Gastroesophageal sphincter (tissue), 3 donors: ENCODE results near the gene FLVCR1.

Experiments used
- POLR2A ChIP-seq, 2 donors: fragments of 450-650 bp; IDR thresholded peaks; one replicate each; pipeline ENCODE4 v1.6.1; 2017; ENCODE audit warnings: antibody characterized with exemption in 2 of 2, mild to moderate bottlenecking in 2 of 2, moderate library complexity in 1 of 2
- TF ChIP-seq, protein P1 (sequence below), 4 experiments: fragments of 200-600 bp in 2 of 4; fragments of 450-650 bp in 2 of 4; sonication (generic) in 1 of 4; IDR thresholded peaks; one replicate each; pipeline ENCODE4 v1.5.1; 2017 to 2019; ENCODE audit warnings: antibody characterized with exemption in 4 of 4, mild to moderate bottlenecking in 2 of 4, moderate library complexity in 2 of 4

- TF ChIP-seq, protein P1, sequence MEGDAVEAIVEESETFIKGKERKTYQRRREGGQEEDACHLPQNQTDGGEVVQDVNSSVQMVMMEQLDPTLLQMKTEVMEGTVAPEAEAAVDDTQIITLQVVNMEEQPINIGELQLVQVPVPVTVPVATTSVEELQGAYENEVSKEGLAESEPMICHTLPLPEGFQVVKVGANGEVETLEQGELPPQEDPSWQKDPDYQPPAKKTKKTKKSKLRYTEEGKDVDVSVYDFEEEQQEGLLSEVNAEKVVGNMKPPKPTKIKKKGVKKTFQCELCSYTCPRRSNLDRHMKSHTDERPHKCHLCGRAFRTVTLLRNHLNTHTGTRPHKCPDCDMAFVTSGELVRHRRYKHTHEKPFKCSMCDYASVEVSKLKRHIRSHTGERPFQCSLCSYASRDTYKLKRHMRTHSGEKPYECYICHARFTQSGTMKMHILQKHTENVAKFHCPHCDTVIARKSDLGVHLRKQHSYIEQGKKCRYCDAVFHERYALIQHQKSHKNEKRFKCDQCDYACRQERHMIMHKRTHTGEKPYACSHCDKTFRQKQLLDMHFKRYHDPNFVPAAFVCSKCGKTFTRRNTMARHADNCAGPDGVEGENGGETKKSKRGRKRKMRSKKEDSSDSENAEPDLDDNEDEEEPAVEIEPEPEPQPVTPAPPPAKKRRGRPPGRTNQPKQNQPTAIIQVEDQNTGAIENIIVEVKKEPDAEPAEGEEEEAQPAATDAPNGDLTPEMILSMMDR (IDR thresholded peaks at IDR 0.05) = no peak
- TF ChIP-seq POLR2A (IDR thresholded peaks at IDR 0.05) = no peak
These were observed 62.2 kb downstream of the FLVCR1 start for GRCh38 chr1:212920246-212920645.
